WTC11 (cell line): ENCODE data around the gene CAB39.

Experiments used
- TF ChIP-seq, protein P1 (sequence below): sonication (generic); formaldehyde crosslinking; conservative IDR thresholded peaks from 2 replicates; pipeline ENCODE4 v1.8.1; 2022; ENCODE audit warnings: mild to moderate bottlenecking, missing genetic modification reagents
- TF ChIP-seq, protein P2 (sequence below): fragments of 200-600 bp; IDR thresholded peaks from 2 replicates; pipeline ENCODE4 v1.8.0; 2022; ENCODE audit warnings: antibody characterized with exemption
- TF ChIP-seq, protein P3 (sequence below): sonication (generic); formaldehyde crosslinking; IDR thresholded peaks from 2 replicates; pipeline ENCODE4 v1.8.0; 2023; ENCODE audit warnings: missing genetic modification reagents, mild to moderate bottlenecking, borderline replicate concordance

DNA sequence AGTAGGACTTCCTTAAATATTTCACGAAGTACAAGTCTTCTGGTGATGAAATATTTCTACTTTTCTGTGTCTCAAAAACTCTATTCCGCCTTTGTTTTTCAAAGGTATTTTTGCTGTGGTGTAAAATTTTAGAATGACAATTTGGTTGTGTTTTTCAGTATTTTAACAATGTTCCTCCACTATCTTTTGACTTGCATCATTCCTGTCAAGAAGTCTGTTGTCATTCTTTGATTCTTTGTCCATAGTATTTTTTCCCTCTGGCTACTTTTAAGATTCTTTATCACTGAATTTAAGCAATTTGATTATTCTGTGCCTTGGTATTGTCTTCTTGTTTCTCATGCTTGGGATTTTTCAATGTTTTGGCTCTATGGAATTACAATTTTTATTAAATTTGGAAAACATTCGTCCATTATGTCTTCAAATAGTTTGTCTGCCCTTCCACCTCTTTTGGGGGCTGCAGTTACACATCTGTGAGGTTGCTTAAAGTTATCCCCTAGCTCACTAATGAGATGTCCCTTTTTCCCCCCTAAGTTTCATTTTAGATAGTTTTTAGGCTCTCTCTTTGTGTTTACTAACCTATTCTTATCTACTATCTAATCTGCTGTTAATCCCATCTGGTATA, 76.0 kb downstream of the CAB39 start:
- TF ChIP-seq, protein P1, sequence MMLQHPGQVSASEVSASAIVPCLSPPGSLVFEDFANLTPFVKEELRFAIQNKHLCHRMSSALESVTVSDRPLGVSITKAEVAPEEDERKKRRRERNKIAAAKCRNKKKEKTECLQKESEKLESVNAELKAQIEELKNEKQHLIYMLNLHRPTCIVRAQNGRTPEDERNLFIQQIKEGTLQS (CRISPR knock-in tag): no peak
- TF ChIP-seq, protein P2, sequence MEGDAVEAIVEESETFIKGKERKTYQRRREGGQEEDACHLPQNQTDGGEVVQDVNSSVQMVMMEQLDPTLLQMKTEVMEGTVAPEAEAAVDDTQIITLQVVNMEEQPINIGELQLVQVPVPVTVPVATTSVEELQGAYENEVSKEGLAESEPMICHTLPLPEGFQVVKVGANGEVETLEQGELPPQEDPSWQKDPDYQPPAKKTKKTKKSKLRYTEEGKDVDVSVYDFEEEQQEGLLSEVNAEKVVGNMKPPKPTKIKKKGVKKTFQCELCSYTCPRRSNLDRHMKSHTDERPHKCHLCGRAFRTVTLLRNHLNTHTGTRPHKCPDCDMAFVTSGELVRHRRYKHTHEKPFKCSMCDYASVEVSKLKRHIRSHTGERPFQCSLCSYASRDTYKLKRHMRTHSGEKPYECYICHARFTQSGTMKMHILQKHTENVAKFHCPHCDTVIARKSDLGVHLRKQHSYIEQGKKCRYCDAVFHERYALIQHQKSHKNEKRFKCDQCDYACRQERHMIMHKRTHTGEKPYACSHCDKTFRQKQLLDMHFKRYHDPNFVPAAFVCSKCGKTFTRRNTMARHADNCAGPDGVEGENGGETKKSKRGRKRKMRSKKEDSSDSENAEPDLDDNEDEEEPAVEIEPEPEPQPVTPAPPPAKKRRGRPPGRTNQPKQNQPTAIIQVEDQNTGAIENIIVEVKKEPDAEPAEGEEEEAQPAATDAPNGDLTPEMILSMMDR: no peak
- TF ChIP-seq, protein P3, sequence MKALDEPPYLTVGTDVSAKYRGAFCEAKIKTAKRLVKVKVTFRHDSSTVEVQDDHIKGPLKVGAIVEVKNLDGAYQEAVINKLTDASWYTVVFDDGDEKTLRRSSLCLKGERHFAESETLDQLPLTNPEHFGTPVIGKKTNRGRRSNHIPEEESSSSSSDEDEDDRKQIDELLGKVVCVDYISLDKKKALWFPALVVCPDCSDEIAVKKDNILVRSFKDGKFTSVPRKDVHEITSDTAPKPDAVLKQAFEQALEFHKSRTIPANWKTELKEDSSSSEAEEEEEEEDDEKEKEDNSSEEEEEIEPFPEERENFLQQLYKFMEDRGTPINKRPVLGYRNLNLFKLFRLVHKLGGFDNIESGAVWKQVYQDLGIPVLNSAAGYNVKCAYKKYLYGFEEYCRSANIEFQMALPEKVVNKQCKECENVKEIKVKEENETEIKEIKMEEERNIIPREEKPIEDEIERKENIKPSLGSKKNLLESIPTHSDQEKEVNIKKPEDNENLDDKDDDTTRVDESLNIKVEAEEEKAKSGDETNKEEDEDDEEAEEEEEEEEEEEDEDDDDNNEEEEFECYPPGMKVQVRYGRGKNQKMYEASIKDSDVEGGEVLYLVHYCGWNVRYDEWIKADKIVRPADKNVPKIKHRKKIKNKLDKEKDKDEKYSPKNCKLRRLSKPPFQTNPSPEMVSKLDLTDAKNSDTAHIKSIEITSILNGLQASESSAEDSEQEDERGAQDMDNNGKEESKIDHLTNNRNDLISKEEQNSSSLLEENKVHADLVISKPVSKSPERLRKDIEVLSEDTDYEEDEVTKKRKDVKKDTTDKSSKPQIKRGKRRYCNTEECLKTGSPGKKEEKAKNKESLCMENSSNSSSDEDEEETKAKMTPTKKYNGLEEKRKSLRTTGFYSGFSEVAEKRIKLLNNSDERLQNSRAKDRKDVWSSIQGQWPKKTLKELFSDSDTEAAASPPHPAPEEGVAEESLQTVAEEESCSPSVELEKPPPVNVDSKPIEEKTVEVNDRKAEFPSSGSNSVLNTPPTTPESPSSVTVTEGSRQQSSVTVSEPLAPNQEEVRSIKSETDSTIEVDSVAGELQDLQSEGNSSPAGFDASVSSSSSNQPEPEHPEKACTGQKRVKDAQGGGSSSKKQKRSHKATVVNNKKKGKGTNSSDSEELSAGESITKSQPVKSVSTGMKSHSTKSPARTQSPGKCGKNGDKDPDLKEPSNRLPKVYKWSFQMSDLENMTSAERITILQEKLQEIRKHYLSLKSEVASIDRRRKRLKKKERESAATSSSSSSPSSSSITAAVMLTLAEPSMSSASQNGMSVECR (CRISPR knock-in tag): no peak
